HepG2 (cell line): ENCODE results near the gene ALG14. TPM values are rescaled to one million over a fixed set of nuclear protein-coding genes. Genes with fewer than 3 reads are reported as not detected.

ENCODE experiments used
- ATF6 ChIP-seq: sonication (generic); formaldehyde crosslinking; conservative IDR thresholded peaks from 2 replicates; pipeline ENCODE4 v1.4.0; 2020; ENCODE audit warnings: missing genetic modification reagents
- DMAP1 ChIP-seq: IDR thresholded peaks from 2 replicates; pipeline ENCODE4 v1.6.1; 2016
- EP300 ChIP-seq, 3 experiments: sonication (generic) in 1 of 3; formaldehyde crosslinking in 1 of 3; IDR thresholded peaks; 2 replicates each; pipeline versions ENCODE4 v1.5.1 to v1.6.1; 2011 to 2020; ENCODE audit warnings: low read depth in 2 of 3, low read length in 2 of 3, borderline replicate concordance in 1 of 3, improper control_type of control experiment in 1 of 3, mild to moderate bottlenecking in 1 of 3, missing genetic modification reagents in 1 of 3, moderate library complexity in 1 of 3
- ESRRA ChIP-seq: sonication (generic); formaldehyde crosslinking; IDR thresholded peaks from 2 replicates; pipeline ENCODE4 v1.5.1; 2020; ENCODE audit warnings: mild to moderate bottlenecking, low read depth, missing genetic modification reagents
- IRF2 ChIP-seq: IDR thresholded peaks from 2 replicates; pipeline ENCODE4 v1.6.1; 2018; ENCODE audit warnings: missing genetic modification reagents, missing compliant biosample characterization
- MBNL3 ChIP-seq: fragments of 250-450 bp; sonication (Bioruptor Pico); conservative IDR thresholded peaks from 2 replicates; pipeline ENCODE4 v1.8.0; 2022; ENCODE audit warnings: mild to moderate bottlenecking, inconsistent platforms
- RBAK ChIP-seq: sonication (generic); formaldehyde crosslinking; IDR thresholded peaks from 2 replicates; pipeline ENCODE4 v1.5.1; 2020; ENCODE audit warnings: mild to moderate bottlenecking, missing genetic modification reagents
- REPIN1 ChIP-seq: sonication (generic); formaldehyde crosslinking; IDR thresholded peaks from 2 replicates; pipeline ENCODE4 v1.8.0; 2022; ENCODE audit warnings: missing genetic modification reagents, low read depth, mild to moderate bottlenecking, borderline replicate concordance
- REXO4 ChIP-seq: sonication (generic); formaldehyde crosslinking; IDR thresholded peaks from 2 replicates; pipeline ENCODE4 v1.8.0; 2022; ENCODE audit warnings: missing genetic modification reagents, mild to moderate bottlenecking, borderline replicate concordance
- THAP11 ChIP-seq: IDR thresholded peaks from 2 replicates; pipeline ENCODE4 v1.6.1; 2016; ENCODE audit warnings: missing biosample characterization, missing genetic modification reagents
- TRAFD1 ChIP-seq: sonication (generic); formaldehyde crosslinking; IDR thresholded peaks from 2 replicates; pipeline ENCODE4 v1.5.1; 2020; ENCODE audit warnings: missing genetic modification reagents, mild to moderate bottlenecking, borderline replicate concordance
- ZBTB2 ChIP-seq: sonication (generic); formaldehyde crosslinking; IDR thresholded peaks from 2 replicates; pipeline ENCODE4 v1.8.0; 2022; ENCODE audit warnings: low read depth, missing genetic modification reagents
- ZBTB21 ChIP-seq: sonication (generic); formaldehyde crosslinking; IDR thresholded peaks from 2 replicates; pipeline ENCODE4 v1.4.0; 2020; ENCODE audit warnings: missing genetic modification reagents
- ZNF343 ChIP-seq: sonication (generic); formaldehyde crosslinking; IDR thresholded peaks from 2 replicates; pipeline ENCODE4 v1.4.0; 2020; ENCODE audit warnings: mild to moderate bottlenecking, missing genetic modification reagents
- ZNF547 ChIP-seq: sonication (generic); formaldehyde crosslinking; IDR thresholded peaks from 2 replicates; pipeline ENCODE4 v1.5.1; 2020; ENCODE audit warnings: mild to moderate bottlenecking, missing genetic modification reagents
- ZNF550 ChIP-seq: sonication (generic); formaldehyde crosslinking; IDR thresholded peaks from 2 replicates; pipeline ENCODE4 v1.4.0; 2020; ENCODE audit warnings: mild to moderate bottlenecking, missing genetic modification reagents, borderline replicate concordance
- ZNF660 ChIP-seq: sonication (generic); formaldehyde crosslinking; IDR thresholded peaks from 2 replicates; pipeline ENCODE4 v1.5.1; 2020; ENCODE audit warnings: mild to moderate bottlenecking, low read depth, missing genetic modification reagents, borderline replicate concordance
- ZNF709 ChIP-seq: sonication (generic); formaldehyde crosslinking; IDR thresholded peaks from 2 replicates; pipeline ENCODE4 v1.5.0; 2020; ENCODE audit warnings: mild to moderate bottlenecking, missing genetic modification reagents
- ZNF746 ChIP-seq: sonication (generic); formaldehyde crosslinking; IDR thresholded peaks from 2 replicates; pipeline ENCODE4 v1.8.0; 2022; ENCODE audit warnings: mild to moderate bottlenecking, missing genetic modification reagents
- ZNF780A ChIP-seq: sonication (generic); formaldehyde crosslinking; IDR thresholded peaks from 2 replicates; pipeline ENCODE4 v1.8.0; 2022; ENCODE audit warnings: mild to moderate bottlenecking, missing genetic modification reagents, moderate library complexity
- polyA plus RNA-seq, 8 experiments: library from polyadenylated mRNA; depleted of rRNA in 3 of 8; stranded (reverse) in 7 of 8; unstranded in 1 of 8; fragments of >200 nt; fragmentation: Illumina TruSeq in 4 of 8; extraction: Trizol in 4 of 8; gene quantifications; 2 replicates each; pipeline versions ENCODE4 v1.2.1 to v1.2.3, GENCODE V29; 2011 to 2016; ENCODE audit warnings: low read depth in 4 of 8, missing spikeins in 1 of 8, mixed read lengths in 1 of 8; ENCODE audit not compliant: insufficient read depth in 1 of 8
- total RNA-seq, 5 experiments: library from RNA; depleted of rRNA; stranded (reverse); fragments of >200 nt; fragmentation: Illumina TruSeq; extraction: Trizol; gene quantifications; 2 replicates each; pipeline ENCODE4 v1.2.3, GENCODE V29; 2016; ENCODE audit warnings: low read depth in 1 of 5
- TF ChIP-seq, protein P1 (sequence below): sonication (generic); formaldehyde crosslinking; IDR thresholded peaks from 2 replicates; pipeline ENCODE4 v1.9.0; 2021; ENCODE audit warnings: missing genetic modification reagents, borderline replicate concordance
- TF ChIP-seq, protein P2 (sequence below): fragments of 450-650 bp; IDR thresholded peaks from 2 replicates; pipeline ENCODE4 v1.6.1; 2017

Gene ALG14
- total and polyA plus RNA-seq, 2 of the 13 experiments (the other 11 are each of a cell fraction or from before 2014, with no cell fraction given), result 4.5 to 12.7 TPM

DNA sequence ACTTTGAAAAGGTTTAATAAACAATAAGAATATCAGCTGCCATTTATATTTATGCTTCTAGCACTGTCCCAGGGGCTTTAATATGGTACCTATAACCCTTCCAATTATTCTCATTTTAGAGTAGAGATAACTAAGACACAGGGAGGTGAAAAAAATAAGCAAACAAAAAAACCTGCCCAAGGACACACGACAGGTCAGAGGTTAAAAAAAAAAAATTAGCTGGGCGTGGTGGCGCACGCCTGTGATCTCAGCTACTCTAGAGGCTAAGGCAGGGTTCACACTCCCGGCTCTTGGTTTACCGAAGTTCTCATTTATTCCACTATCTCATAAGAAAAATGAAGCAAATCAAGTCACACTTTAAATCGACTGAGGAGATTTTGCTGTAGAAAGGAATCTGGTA lies 111.2 kb downstream of the ALG14 start (continued):
- TF ChIP-seq TRAFD1 (CRISPR knock-in tag), result no peak
- TF ChIP-seq, protein P1, sequence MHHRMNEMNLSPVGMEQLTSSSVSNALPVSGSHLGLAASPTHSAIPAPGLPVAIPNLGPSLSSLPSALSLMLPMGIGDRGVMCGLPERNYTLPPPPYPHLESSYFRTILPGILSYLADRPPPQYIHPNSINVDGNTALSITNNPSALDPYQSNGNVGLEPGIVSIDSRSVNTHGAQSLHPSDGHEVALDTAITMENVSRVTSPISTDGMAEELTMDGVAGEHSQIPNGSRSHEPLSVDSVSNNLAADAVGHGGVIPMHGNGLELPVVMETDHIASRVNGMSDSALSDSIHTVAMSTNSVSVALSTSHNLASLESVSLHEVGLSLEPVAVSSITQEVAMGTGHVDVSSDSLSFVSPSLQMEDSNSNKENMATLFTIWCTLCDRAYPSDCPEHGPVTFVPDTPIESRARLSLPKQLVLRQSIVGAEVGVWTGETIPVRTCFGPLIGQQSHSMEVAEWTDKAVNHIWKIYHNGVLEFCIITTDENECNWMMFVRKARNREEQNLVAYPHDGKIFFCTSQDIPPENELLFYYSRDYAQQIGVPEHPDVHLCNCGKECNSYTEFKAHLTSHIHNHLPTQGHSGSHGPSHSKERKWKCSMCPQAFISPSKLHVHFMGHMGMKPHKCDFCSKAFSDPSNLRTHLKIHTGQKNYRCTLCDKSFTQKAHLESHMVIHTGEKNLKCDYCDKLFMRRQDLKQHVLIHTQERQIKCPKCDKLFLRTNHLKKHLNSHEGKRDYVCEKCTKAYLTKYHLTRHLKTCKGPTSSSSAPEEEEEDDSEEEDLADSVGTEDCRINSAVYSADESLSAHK (CRISPR knock-in tag), result no peak
- no peak for TF ChIP-seq IRF2
- TF ChIP-seq ESRRA (CRISPR knock-in tag), result no peak
- TF ChIP-seq REPIN1 (CRISPR knock-in tag), result no peak
- no peak for TF ChIP-seq ZNF343 (CRISPR knock-in tag)
- TF ChIP-seq ZNF746 (CRISPR knock-in tag), result no peak
- no peak for TF ChIP-seq REXO4 (CRISPR knock-in tag)
- TF ChIP-seq ZBTB21, result no peak
- TF ChIP-seq DMAP1 (CRISPR knock-in tag), result no peak
- TF ChIP-seq ZNF780A (CRISPR knock-in tag), result no peak
- no peak for TF ChIP-seq ZNF550 (CRISPR knock-in tag)
- no peak for TF ChIP-seq MBNL3 (CRISPR knock-in tag)
- peak; percentile 24; the same call in 1 of the 2 replicates for TF ChIP-seq THAP11 (CRISPR knock-in tag)
- no peak for TF ChIP-seq ZNF660 (CRISPR knock-in tag)
- TF ChIP-seq ZBTB2 (CRISPR knock-in tag), result no peak
- peak in 1 of 2 experiments; percentile 75; a peak in 2 of 4 replicates for TF ChIP-seq EP300 (IDR thresholded peaks at IDR 0.05; ENCODE audit: low read depth in 2 of 2, low read length in 2 of 2)
- no peak for TF ChIP-seq EP300 (CRISPR knock-in tag; IDR thresholded peaks at IDR 0.05; ENCODE audit: borderline replicate concordance)
- no peak for TF ChIP-seq ZNF709 (CRISPR knock-in tag)
- TF ChIP-seq ZNF547 (CRISPR knock-in tag), result no peak
- TF ChIP-seq RBAK, result no peak
- TF ChIP-seq ATF6 (CRISPR knock-in tag), result no peak
- TF ChIP-seq, protein P2, sequence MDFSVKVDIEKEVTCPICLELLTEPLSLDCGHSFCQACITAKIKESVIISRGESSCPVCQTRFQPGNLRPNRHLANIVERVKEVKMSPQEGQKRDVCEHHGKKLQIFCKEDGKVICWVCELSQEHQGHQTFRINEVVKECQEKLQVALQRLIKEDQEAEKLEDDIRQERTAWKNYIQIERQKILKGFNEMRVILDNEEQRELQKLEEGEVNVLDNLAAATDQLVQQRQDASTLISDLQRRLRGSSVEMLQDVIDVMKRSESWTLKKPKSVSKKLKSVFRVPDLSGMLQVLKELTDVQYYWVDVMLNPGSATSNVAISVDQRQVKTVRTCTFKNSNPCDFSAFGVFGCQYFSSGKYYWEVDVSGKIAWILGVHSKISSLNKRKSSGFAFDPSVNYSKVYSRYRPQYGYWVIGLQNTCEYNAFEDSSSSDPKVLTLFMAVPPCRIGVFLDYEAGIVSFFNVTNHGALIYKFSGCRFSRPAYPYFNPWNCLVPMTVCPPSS, result no peak
